ENCODE measurements around the gene PLCH1.

PLCH1 gene

DNA sequence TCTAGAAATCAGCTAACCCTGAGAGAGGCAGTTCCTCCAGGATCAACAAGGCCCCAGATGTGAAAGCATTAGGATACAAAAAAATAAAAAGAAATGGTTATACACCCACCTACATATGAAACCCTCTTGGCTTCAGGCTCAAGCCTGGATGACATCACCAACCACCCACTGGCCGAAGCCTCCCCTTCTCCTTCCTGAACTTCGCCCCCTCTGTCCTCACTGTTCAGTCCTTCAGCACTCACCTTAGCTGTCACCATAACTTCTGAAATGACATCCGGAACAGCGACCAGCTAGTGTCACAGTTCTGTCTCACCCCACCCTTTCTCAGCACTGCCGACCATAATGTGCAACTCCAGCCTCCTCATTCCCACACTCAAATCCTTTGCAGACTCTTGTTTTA, 98.7 kb downstream of the PLCH1 start:
- H3K79me2 ChIP-seq (ENCODE audit: control insufficient read depth, low read length): no peaks in the 10 kb centered on the region
- no peaks in the 10 kb centered on the region for H3K4me1 ChIP-seq (ENCODE audit: control insufficient read depth, low read length)
- H3K27ac ChIP-seq (ENCODE audit: low read depth, low read length): no peak overlapping the region
- H3K9me3 ChIP-seq (ENCODE audit: control insufficient read depth, insufficient read depth, low read length): no peaks in the 10 kb centered on the region
- no peak overlapping the region for H3K4me2 ChIP-seq (ENCODE audit: low read length)
- H3F3A ChIP-seq (ENCODE audit: control insufficient read depth, insufficient read depth): no peaks in the 10 kb centered on the region
- TF ChIP-seq CTCF (IDR thresholded peaks at IDR 0.05; ENCODE audit: low read depth, low read length, poor library complexity, severe bottlenecking) (no peak), EZH2phosphoT487 (IDR thresholded peaks at IDR 0.05; ENCODE audit: borderline replicate concordance, low read length) (no peak)
- no peaks in the 10 kb centered on the region for H3K9me2 ChIP-seq (replicated peaks; ENCODE audit: control insufficient read depth, low read length)
- no peak overlapping the region for H3K4me3 ChIP-seq (ENCODE audit: low read length)
- H3K27me3 ChIP-seq (ENCODE audit: control insufficient read depth, low read length): no peaks in the 10 kb centered on the region
- no peaks in the 10 kb centered on the region for H3K36me3 ChIP-seq (ENCODE audit: control insufficient read depth, low read length)
- no peaks in the 10 kb centered on the region for H4K20me1 ChIP-seq (ENCODE audit: control insufficient read depth, insufficient read depth, low read depth, low read length)

GRCh38 chr3:155643581-155644165, 101.2 kb downstream of the PLCH1 start:
- Histone ChIP-seq H3K36me3 (ENCODE audit: control insufficient read depth, low read length) (no peaks in the 10 kb centered on the region), H3K79me2 (ENCODE audit: control insufficient read depth, low read length) (no peaks in the 10 kb centered on the region), H3K9me2 (replicated peaks; ENCODE audit: control insufficient read depth, low read length) (no peaks in the 10 kb centered on the region), H3K27ac (ENCODE audit: low read depth, low read length) (no peak overlapping the region), H3K4me1 (ENCODE audit: control insufficient read depth, low read length) (no peaks in the 10 kb centered on the region), H3K9me3 (ENCODE audit: control insufficient read depth, insufficient read depth, low read length) (no peaks in the 10 kb centered on the region), H3K4me3 (ENCODE audit: low read length) (no peak overlapping the region), H3K27me3 (ENCODE audit: control insufficient read depth, low read length) (no peaks in the 10 kb centered on the region), H4K20me1 (ENCODE audit: control insufficient read depth, insufficient read depth, low read depth, low read length) (no peaks in the 10 kb centered on the region), H3K4me2 (ENCODE audit: low read length) (no peak overlapping the region), H3F3A (ENCODE audit: control insufficient read depth, insufficient read depth) (no peaks in the 10 kb centered on the region)
- TF ChIP-seq EZH2phosphoT487 (IDR thresholded peaks at IDR 0.05; ENCODE audit: borderline replicate concordance, low read length) (no peak), CTCF (IDR thresholded peaks at IDR 0.05; ENCODE audit: low read depth, low read length, poor library complexity, severe bottlenecking) (no peak)

GRCh38 chr3:155641956-155642355, 102.9 kb downstream of the PLCH1 start:
- TF ChIP-seq CTCF (IDR thresholded peaks at IDR 0.05; ENCODE audit: low read depth, low read length, poor library complexity, severe bottlenecking) (no peak), EZH2phosphoT487 (IDR thresholded peaks at IDR 0.05; ENCODE audit: borderline replicate concordance, low read length) (no peak)
- no peaks in the 10 kb centered on the region for H3K79me2 ChIP-seq (ENCODE audit: control insufficient read depth, low read length)
- H3K4me1 ChIP-seq (ENCODE audit: control insufficient read depth, low read length): no peaks in the 10 kb centered on the region
- no peaks in the 10 kb centered on the region; the same call in 1 of the 2 replicates for H3K9me2 ChIP-seq (replicated peaks; ENCODE audit: control insufficient read depth, low read length)
- no peaks in the 10 kb centered on the region for H3F3A ChIP-seq (ENCODE audit: control insufficient read depth, insufficient read depth)
- H3K4me2 ChIP-seq (ENCODE audit: low read length): no peak overlapping the region
- H3K27me3 ChIP-seq (ENCODE audit: control insufficient read depth, low read length): no peaks in the 10 kb centered on the region
- no peaks in the 10 kb centered on the region for H3K36me3 ChIP-seq (ENCODE audit: control insufficient read depth, low read length)
- H3K9me3 ChIP-seq (ENCODE audit: control insufficient read depth, insufficient read depth, low read length): no peaks in the 10 kb centered on the region
- no peak overlapping the region for H3K4me3 ChIP-seq (ENCODE audit: low read length)
- no peak overlapping the region for H3K27ac ChIP-seq (ENCODE audit: low read depth, low read length)
- no peaks in the 10 kb centered on the region for H4K20me1 ChIP-seq (ENCODE audit: control insufficient read depth, insufficient read depth, low read depth, low read length)
